GM12891 (cell line): ENCODE results near the gene SHQ1.

Source experiments
- PAX5 ChIP-seq: IDR thresholded peaks from 2 replicates; pipeline ENCODE4 v1.6.1; 2011; ENCODE audit warnings: low read length, moderate library complexity, mild to moderate bottlenecking; ENCODE audit not compliant: insufficient read depth, severe bottlenecking
- POLR2A ChIP-seq: IDR thresholded peaks from 2 replicates; pipeline ENCODE4 v1.6.1; 2011; ENCODE audit warnings: low read depth, low read length, control low read depth
- POLR2AphosphoS5 ChIP-seq: IDR thresholded peaks from 2 replicates; pipeline ENCODE4 v1.6.1; 2011; ENCODE audit warnings: low read depth, low read length, control low read depth
- SPI1 ChIP-seq: IDR thresholded peaks from 2 replicates; pipeline ENCODE4 v1.6.1; 2011; ENCODE audit warnings: low read depth, low read length, control low read depth
- TAF1 ChIP-seq: IDR thresholded peaks from 2 replicates; pipeline ENCODE4 v1.6.1; 2011; ENCODE audit warnings: low read depth, low read length, control low read depth

DNA sequence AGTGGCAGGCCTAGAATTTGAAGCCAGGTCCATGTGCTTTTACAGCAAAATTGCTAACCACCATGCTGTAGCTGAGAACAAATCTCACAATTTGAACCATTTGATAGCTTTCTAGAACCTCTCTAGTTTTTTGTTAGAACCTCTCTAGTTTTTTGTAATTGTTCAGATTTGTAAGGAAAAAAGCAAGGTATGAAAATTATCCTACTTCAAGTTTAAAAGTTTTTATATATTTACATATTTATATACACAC, 49.4 kb upstream of the SHQ1 start:
- TF ChIP-seq POLR2A (no peak), POLR2AphosphoS5 (no peak), TAF1 (no peak), PAX5 (no peak), SPI1 (no peak)
